NCI-H1417 (cell line): ENCODE measurements around the gene GGTA1.
"Not testable (repeated sequence)": the region's sequence is repeated elsewhere in the genome, so short reads cannot be mapped to it uniquely, and the experiment has no call there.

ENCODE experiments used
- DNase-seq, 3 experiments: peaks; one replicate each; lab custom pipeline; 2025; lab: John Stamatoyannopoulos, UW

GGTA1 gene

DNA sequence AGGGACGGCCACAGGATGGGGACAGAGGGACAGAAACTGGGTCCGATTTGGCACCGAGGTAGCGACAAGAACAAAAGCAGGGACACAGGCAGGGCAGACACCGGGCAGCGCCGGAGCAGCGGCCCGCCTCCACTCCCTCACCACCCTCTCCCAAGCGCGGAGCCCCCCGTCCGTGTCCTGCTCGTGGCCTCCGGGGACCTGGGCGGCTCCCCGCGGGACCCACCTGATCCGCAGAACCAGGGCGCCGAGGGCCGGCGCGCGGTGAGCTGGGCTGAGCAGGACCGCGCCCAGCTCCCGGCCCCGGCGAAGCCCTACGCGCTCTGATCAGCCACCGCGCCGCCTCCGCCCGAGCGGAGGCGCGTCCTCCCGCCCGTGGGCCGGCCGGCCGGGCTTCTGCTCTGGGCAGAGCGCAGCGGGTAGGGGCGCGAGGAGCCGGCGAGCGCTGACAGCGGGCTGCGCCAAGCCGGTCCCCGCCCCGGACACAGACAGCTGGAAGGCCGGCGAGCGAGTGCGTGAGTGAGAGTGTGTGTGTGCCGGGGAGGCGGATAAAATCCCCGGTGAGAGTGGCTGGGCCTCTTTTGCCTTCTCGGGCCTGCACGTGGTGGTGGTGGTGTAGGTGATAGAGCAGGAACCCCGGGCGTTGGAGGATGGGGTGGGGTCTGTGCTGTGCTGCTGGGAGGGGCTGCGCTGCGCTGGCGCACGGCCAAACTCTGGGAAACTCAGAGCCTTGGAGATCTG is at the start of gene GGTA1:
Gene GGTA1, minus strand, starts transcription at position 418 of the 738 bp plus-strand sequence. CDS start 31,922 bp downstream, outside the sequence.
- DNase-seq, result peak; percentile 30 to 88 (median 81)

DNA sequence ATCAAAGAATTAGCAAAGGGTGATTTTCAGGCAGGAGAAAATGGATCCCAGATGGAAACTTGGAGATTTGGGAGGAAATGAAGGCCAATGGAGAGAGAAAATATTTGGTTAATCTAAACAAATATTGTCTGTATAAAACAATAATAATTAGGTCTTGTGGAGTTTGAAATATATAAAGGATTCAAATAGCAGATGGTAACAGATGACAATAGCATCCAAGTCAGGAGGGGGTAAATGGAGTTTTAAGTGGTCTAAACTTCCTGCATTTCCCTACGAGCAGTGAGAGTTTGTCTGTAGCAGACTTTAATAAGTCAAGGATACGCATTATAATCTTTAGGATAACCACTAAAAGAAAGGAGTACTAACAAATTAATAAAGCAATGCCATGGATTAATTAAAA is 49.0 kb upstream of the GGTA1 start:
- DNase-seq, result peak in 1 of 3 experiments; percentile 21

DNA sequence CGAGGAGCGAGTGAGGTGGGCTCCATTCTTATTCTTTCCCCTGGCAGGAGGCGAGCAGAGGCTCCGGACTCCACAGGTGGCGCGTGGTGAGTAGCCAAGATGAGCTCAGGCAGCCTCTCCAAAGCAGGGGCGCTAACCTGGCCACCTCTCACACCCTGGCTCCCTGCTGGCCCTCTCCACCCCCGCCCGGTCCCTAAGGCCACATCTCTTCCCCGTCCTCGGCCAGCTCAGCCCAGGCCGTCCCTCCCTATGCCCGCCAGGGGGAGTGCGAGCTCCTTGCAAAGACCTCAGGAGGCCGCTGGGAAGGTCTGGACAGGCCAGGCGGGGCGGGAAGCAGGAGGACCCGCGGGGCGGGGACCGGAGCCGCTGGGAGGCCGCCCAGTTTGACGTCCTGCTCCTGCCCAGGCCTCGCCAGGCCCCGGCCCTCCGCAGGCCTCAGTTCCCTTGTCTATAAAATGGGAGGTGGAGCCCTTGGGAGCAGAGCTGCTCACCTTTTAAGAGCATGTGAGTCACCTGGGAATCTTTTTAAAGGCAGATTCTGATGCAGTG is 46.3 kb upstream of the GGTA1 start:
- DNase-seq, result peak; percentile 71 to 97 (median 93)

DNA sequence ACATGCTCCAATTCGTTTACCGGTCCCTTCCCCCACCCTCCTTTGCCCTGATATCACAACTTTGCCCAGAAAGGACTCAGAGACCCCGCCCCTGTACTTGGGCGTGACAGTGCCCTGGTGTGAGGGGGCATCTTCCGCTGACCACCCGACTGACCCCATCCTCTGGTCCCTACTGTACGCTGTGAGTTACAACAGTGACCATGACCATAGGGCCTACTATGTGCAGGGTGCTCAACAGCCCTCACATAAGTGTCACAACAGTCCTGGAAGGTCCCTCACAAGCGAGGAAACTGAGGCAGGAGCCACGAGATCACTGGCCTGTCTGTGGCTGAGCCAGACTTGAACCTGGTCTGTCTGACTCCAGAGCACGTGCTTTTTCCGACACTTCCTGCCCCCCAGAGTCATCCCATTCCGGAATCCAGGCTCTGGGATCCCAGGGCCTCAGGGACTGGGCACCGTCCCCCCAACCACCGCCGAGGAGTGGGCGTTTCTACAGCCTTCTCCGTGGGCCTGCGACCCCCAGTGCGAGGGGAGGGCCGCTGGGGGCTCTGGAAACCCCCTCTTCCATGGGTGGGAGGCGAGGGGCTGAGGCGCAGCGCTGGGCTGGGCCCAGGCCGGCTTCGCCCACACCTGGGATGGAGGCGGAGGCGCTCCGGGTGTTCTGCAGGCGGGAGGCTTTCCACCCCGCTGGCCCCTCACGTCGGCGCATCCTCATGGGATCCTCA is 45.7 kb upstream of the GGTA1 start:
- no peak for DNase-seq

DNA sequence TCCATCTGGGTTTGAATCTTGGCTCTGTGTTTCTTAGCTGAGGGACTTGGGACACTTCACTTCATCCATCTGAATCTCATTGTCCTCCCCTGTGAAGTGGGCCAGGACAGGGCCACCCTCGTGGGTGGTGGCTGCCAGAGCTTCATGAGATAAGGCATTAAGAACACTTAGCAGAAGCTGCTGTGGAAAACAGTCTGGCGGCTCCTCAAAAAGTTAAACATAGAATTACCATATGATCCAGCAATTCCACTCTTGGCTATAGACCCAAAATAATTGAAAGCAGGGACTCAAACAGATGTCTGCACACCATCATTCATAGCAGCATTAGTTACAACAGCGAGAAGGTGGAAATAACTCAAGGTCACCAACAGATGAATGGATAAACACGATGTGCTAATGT is 42.4 kb upstream of the GGTA1 start:
- no peak for DNase-seq

DNA sequence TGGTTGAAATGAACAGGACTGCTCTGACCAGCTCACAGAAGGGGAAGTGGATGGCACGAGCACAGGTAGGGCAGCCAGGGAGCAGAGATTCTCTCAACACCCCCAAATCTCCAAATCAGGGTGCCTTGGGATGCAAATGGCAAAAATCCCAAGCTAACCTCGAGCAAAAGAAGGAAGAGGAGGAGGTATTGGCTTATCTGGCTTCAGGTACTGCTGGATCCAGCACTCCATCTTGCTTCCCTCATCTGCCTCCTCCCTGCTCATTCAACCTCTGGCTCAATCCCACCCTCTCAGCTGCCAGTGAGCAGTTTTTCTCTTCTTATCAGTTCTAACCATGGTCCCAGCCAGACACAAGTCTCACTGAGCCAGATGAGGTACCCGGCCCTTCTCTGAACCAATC is 41.6 kb upstream of the GGTA1 start:
- DNase-seq, result no peak

DNA sequence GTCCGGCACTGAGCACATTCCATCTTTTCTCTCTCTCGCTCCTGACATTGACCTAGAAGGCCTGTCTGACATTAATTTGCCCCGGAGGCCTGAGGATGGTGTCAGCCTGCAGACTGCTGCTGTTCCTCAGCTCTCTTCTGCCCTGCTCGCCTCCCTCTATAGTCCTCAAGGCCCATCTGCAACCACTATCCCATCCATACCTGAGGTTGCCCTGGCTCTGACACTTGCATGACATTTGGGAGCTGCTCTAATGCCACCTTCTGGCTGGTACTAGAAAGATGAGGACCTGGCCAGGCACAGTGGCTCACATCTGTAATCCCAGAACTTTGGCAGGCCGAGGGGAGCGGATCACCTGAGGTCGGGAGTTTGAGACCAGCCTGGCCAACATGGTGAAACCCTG is 38.6 kb upstream of the GGTA1 start:
- peak in 1 of 3 experiments; percentile 32 for DNase-seq

DNA sequence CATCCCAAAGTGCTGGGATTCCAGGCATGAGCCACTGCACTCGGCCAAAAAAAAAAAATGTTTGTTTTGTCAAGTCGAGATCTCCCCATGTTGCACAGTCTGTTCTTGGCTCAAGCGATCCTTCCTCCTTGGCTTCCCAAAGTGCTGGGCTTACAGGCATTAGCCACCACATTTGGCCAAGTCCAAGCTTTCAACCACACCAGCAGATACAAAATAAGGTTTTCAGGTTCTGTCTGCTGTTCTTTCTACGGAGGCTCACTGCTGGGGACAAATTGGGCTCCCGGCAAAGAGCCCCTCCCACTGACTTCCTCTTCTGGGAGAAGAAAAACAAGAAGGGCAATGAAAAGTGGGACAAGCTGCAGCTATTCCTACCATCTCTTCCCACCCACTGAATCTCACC is 37.6 kb upstream of the GGTA1 start:
- DNase-seq, result no peak

DNA sequence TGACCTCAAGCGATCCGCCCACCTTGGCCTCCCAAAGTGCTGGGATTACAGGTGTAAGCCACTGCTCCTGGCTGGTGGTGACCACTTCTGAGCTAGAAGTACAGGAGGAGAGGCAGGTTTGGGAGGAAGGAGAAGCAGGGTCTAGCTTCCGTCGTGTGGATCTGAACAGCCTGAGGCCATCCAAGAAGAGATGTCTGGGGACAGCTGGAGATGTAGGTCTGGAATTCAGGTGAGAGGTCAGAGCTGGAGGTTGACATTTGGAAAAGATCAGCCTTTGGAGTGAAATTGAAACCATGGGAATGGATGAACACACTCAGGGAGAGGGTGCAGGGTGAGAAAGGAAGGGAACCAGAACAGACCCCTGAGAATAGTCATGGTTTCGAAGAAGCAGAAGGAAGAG is 33.2 kb upstream of the GGTA1 start:
- no peak for DNase-seq

DNA sequence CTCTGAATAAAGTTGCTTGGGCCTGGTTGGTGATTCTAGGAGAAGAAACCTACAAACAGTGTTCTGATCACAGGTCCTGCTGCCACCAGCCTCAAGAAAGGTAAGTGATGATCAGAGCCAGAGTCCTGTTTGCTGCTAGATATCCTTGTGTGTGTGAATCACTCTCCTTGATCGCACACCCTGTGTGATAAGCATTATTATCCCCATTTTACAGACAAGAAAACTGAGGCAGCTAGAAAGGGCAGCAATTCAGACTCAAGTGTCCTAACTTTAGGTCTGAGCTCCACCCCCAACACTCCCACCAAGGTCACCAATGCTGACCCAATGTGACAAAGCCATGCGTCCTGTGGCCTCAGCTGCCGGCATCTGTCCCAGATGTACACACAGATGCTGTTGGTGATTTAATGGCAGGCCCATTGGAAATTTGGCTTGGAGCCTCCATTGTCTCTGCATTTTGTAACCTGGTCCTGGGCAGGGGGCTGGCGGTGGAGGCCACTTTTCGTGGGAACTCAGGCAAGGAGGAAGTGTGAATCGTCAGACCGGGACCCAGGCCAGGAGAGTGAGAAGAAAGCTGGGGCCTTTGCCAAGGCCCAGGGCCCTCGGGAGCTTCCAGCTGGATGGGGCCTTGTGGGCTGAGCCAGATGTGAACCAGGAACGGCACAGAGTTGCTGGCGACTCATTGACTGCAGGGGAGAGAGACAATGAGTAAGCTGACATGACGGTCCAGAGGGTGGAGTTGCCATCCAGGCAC is 29.8 kb upstream of the GGTA1 start:
- no peak for DNase-seq

DNA sequence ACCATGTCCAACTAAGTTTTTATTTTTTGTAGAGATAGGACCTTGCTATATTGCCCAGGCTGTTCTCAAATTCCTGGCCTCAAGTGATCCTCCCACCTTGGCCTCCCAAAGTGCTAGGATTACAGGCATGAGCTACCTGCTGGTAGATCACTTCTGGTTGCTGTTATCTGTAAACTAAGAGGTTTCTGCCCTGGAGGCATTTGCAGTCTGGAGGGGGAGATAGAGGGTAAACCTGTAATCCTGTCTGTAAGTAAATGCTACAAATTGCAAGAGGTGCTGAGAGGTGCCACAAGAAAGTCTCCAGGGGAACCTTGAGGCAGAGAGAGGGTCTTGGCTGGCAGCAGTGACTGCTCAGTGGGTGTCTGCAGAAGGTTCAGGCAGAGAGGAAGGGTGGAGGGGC is 29.0 kb upstream of the GGTA1 start:
- DNase-seq, result no peak

DNA sequence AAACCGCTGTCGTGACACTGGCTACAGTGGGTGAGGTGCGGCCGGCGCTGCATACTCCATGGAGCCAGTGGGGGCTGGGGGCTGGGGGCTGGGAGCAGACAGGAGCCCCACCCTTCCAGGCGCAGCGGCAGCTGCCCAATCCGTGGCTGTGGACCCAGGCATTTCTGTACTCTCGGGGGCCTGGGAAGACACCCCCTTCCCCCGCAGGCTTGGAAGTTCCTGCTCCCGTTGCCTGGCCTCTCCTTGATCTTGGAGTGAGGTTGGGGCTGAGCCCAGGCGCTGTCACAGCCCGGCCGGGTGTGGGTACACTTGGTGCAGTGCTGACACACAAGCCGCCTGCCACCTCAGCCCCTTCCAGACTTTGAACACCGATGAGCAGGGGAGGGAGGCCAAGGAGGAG is 27.7 kb upstream of the GGTA1 start:
- no peak for DNase-seq

DNA sequence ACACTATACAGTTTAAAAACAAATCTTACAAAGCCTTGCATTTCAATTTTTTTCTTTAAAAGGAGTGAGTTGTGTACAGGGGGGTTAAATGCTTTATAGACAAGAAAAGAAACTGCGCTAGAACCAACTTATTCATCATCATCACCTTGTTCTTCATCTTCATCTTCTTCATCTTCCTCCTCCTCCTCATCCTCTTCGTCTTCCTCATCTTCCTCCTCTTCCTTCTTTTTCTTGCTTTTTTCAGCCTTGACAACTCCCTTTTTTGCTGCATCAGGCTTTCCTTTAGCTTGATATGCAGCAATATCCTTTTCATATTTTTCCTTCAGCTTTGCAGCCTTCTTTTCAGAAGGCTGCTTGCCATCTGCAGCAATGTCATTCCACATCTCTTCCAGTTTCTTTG is 20.0 kb upstream of the GGTA1 start:
- DNase-seq, result not testable (repeated sequence)

DNA sequence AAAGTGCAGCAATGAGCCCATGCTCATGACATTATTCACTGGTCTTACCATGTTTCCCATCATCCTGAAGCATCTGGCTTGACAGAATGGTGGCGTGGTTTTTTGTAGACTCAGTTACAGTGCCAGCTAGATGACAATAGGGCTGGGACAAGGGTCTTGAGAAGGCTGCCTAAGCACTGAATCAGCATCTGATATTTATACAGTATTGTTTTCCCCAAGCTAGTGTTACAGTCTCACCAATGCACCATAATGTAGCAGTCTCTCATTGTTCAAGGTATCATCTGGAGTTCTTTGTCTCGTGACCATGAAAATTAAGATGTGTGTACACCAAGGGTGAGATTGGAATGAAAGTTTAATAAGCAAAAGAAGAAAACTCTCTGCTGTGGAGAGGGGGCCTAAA is 19.0 kb upstream of the GGTA1 start:
- no peak for DNase-seq

DNA sequence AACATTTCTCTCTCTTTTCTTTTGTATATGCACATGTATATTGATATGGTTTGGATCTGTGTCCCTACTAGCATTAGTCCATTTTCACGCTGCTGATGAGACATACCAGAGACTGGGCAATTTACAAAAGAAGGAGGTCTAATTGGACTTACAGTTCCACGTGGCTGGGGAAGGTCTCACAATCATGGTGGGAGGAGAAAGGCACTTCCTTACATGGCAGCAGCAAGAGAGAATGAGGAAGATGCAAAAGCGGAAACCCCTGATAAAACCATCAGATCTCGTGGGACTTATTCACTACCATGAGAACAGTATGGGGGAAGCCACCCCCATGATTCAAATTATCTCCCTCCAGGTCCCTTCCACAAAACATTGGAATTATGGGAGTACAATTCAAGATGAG is 13.5 kb upstream of the GGTA1 start:
- not testable (repeated sequence) for DNase-seq

DNA sequence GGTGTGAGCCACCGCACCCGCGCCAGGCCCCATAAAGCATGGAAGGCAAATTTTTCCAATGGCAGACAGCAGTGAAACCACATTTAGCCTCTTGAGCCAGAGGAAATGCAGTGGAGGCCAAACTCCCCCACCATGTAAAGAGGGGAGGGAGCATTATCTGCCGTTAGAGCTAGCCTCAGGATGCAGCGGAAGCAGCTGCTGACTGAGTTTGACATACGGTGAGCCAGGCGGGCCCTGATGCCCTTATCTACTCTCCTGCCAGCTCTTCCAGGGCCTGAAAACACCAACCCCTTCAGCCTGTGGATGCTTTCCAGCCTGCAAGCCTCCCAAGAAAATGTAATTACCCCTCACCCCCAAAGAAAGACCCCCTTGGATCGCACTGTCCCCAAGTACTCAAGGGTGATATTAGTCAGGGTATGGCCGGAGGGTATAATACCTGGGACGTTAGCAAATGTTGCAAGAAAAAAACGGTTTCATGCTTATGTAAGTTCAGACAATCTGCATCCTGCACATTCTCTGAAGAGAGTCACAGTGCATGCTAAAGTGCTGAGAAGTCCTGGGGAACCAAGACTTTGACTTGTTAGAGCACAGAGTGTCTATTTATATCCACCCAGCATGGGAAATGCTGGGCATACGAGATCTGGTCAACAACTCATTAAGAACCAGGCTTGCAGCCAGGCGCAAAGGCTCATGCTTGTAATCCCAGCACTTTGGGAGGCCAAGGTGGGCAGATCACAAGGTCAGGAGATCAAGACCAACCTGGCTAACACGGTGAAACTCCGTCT is 11.3 kb upstream of the GGTA1 start:
- no peak for DNase-seq

DNA sequence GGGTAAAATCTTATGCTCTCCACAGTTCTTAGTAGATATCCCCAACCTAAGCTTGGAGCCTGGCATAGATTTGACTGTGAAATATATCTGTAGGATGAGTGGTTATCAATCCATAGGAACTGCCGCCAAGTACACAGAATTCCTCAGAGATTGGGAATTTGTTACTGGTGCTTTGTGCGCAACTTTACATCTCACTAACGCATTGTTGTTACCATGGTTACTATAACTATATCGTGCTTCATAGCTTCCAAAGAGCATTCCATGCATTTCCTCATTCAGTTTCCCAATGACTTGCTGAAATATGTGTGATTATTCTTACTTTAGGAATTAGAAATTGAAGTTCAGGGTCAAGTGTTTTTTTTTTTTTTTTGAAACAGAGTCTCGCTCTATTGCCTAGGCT is 9.5 kb upstream of the GGTA1 start:
- peak in 1 of 3 experiments; percentile 10 for DNase-seq

DNA sequence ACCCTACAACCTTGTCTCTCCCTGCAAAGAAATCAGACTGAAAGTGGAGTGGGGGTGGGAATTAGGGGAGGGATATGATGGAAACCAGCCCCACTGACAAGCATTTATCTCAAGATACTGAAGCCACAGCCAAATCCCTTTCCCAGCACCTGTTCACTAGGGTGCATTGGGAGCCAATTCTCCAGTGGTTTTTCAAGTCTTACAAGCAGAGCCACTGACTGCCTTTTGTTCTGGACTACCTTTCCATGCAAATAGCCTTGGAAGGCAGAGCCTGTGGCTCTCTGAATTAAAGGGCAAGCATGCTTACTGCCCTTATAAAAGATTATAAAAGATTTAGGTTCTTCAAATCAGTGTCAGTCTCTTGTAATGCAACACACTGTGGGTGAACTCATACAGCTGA is 8.8 kb upstream of the GGTA1 start:
- peak in 1 of 3 experiments; percentile 5 for DNase-seq

DNA sequence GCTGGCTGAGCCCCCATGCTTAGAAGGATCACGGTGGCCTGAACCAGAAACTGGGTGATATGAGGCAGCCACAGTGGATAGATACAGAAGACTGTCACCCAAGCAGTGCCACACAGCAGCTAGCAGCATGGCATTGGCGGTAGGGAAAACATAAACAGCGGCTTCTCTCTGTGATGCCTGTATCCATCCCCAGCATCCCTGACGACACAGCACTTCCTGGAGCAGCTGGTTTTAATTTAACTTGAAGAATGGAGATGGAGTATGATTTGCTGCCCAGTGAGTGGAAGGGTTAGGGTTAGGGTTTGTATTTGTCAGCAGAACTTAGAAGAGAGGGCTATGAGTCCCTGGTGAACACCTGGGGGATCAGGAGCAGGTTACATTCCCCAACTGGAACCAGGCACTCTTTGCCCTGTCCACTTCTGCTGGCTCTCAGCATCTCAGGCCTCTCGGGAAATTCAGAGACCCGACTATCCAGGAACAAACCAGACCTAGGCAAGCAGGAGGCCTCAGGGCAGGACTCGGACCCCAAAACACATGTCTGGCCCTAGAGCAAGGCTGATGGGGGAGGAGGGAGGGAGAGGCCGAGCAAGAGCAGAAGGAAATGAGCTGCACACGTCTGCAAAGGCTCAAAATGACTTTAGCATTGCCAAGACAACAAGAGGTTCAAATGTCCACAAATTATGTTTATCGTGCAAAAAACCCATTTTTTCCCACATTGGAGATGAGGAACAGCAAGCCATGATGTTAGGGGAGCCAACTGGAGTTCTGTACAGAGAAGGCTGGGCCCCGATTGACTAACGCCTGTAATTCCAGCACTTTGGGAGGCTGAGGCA is 6.5 kb upstream of the GGTA1 start:
- DNase-seq, result no peak

DNA sequence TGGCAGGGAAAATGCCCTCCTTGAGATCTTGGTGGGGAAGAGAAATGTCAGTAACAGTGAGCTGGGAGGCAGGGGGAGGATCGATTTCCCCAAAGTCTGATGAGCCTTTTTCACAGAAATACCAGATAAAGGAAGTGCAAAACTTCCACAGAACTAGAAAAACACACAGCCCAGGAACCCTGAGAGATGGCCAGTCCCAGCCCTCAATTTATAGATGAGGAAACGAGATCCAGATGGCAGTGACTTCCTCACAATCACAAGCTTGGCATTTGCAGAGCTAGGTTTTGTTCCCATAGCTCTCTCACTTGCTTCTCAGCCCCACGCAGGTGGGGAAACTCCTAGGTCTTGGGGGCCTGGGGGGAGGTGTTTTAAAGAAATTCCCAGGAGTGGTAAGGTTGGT is 3.8 kb upstream of the GGTA1 start:
- no peak for DNase-seq

DNA sequence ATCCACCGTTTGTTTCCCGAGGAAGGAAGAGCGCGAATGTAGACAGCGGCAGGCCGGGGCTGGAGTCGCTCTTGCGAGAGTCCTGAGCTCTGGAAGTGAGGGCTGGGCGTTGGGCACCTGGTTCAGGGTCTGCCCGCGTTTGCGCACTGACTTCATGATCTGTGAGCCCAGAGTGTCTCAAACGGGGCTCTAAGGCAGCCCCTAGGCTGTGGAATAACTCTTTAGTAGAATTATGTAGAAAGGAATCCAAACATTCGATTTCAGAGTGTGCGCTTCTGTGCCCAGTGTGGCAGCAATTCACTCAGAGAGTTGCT is 478 bp upstream of the GGTA1 start:
- no peak for DNase-seq
